H1 (cell line): ENCODE measurements around the gene DGCR6L. TPM values are rescaled to one million over a fixed set of nuclear protein-coding genes. Genes with fewer than 3 reads are reported as not detected.

Source experiments
- CTCF ChIA-PET: fragments of 300-600 bp; sonication (Branson Sonifier 250); formaldehyde crosslinking; loops from one replicate; lab custom pipeline; 2021; ENCODE audit not compliant: partially characterized antibody; lab: Charles Lee
- POLR2A ChIA-PET: fragments of 300-600 bp; sonication (Branson Sonifier 250); formaldehyde crosslinking; loops from one replicate; lab custom pipeline; 2021; ENCODE audit warnings: inconsistent platforms; ENCODE audit not compliant: partially characterized antibody; lab: Charles Lee
- DNase-seq, 2 experiments: peaks; one replicate each; pipeline versions ENCODE4 v3.0.0 to v3.0.0-alpha.2; 2010 to 2022; ENCODE audit warnings: low spot score in 2 of 2, low read depth in 1 of 2, mixed read lengths in 1 of 2
- FAIRE-seq: peaks from 2 replicates; lab custom pipeline; 2011; peaks lifted over from hg19 to GRCh38; lab: Jason Lieb, UNC
- H2AFZ ChIP-seq: 2 replicates; pipeline ENCODE4 v1.8.1; 2012; ENCODE audit warnings: low read length, inconsistent platforms
- H2AK5ac ChIP-seq: 2 replicates; pipeline ENCODE4 v1.6.1; 2013; ENCODE audit warnings: low read depth, low read length
- H2BK120ac ChIP-seq: replicated peaks from 2 replicates; pipeline ENCODE3; 2013; ENCODE audit warnings: low read depth, low read length, inconsistent platforms
- H2BK12ac ChIP-seq: 2 replicates; pipeline ENCODE4 v1.6.1; 2013; ENCODE audit warnings: low read depth, low read length
- H2BK15ac ChIP-seq: 2 replicates; pipeline ENCODE4 v1.6.1; 2013; ENCODE audit warnings: low read length
- H2BK20ac ChIP-seq: 2 replicates; pipeline ENCODE4 v1.6.1; 2013; ENCODE audit warnings: low read length
- H2BK5ac ChIP-seq: 2 replicates; pipeline ENCODE4 v1.6.1; 2013; ENCODE audit warnings: low read depth, low read length
- H3K14ac ChIP-seq: 2 replicates; pipeline ENCODE4 v1.6.1; 2013; ENCODE audit warnings: inconsistent platforms; ENCODE audit not compliant: insufficient read length
- H3K18ac ChIP-seq: 2 replicates; pipeline ENCODE4 v1.6.1; 2013; ENCODE audit warnings: low read length; ENCODE audit errors: extremely low read depth
- H3K23ac ChIP-seq: 2 replicates; pipeline ENCODE4 v1.6.1; 2013; ENCODE audit warnings: inconsistent platforms; ENCODE audit not compliant: insufficient read length
- H3K23me2 ChIP-seq: 2 replicates; pipeline ENCODE4 v1.6.1; 2013; ENCODE audit warnings: low read depth, low read length
- H3K27ac ChIP-seq: 2 replicates; pipeline ENCODE4 v1.6.1; 2011; ENCODE audit warnings: low read depth, low read length, inconsistent platforms
- H3K27me3 ChIP-seq, 4 experiments: replicated peaks in 1 of 4; 1 replicate in 1 of 4; 2 replicates in 3 of 4; pipeline versions ENCODE4 v1.6.1 to v1.8.1; 2011 to 2013; ENCODE audit warnings: low read length in 3 of 4, mild to moderate bottlenecking in 3 of 4, inconsistent platforms in 2 of 4, mixed read lengths in 2 of 4, moderate library complexity in 1 of 4; ENCODE audit not compliant: control insufficient read depth in 3 of 4, insufficient read depth in 3 of 4; ENCODE audit errors: extremely low read depth in 1 of 4
- H3K36me3 ChIP-seq, 4 experiments: 2 replicates each; pipeline versions ENCODE4 v1.6.1 to v1.8.1; 2011 to 2013; ENCODE audit warnings: mild to moderate bottlenecking in 4 of 4, low read length in 3 of 4, moderate library complexity in 2 of 4, control low read depth in 1 of 4, inconsistent platforms in 1 of 4; ENCODE audit not compliant: insufficient read depth in 4 of 4, control insufficient read depth in 2 of 4
- H3K4ac ChIP-seq: replicated peaks from 2 replicates; pipeline ENCODE3; 2013; ENCODE audit warnings: low read length, low read depth, mixed read lengths, inconsistent platforms; ENCODE audit not compliant: insufficient read length
- H3K4me1 ChIP-seq, 4 experiments: replicated peaks in 1 of 4; 1 replicate in 1 of 4; 2 replicates in 3 of 4; pipeline versions ENCODE4 v1.6.1 to v1.8.1; 2011 to 2013; ENCODE audit warnings: low read length in 3 of 4, inconsistent platforms in 2 of 4, mixed read lengths in 1 of 4; ENCODE audit not compliant: insufficient read depth in 4 of 4, control insufficient read depth in 3 of 4
- H3K4me2 ChIP-seq, 2 experiments: 2 replicates each; pipeline versions ENCODE4 v1.6.1 to v1.8.1; 2011 to 2013; ENCODE audit warnings: low read depth in 2 of 2, low read length in 2 of 2, control low read depth in 1 of 2, inconsistent platforms in 1 of 2, mild to moderate bottlenecking in 1 of 2; ENCODE audit not compliant: insufficient read depth in 1 of 2
- H3K4me3 ChIP-seq, 4 experiments: fragments of 200-600, 300-600 bp in 1 of 4; sonication (generic), shearing (Covaris generic), sonication (Bioruptor Twin) in 1 of 4; 2 replicates each; pipeline versions ENCODE4 v1.5.1 to v1.8.1; 2011 to 2016; ENCODE audit warnings: low read length in 4 of 4, low read depth in 3 of 4, control low read depth in 2 of 4, inconsistent platforms in 2 of 4, mild to moderate bottlenecking in 2 of 4, mixed read lengths in 1 of 4, moderate library complexity in 1 of 4; ENCODE audit not compliant: insufficient read depth in 2 of 4; ENCODE audit errors: extremely low read depth in 1 of 4
- H3K56ac ChIP-seq: replicated peaks from 2 replicates; pipeline ENCODE3; 2013; ENCODE audit warnings: low read depth, mild to moderate bottlenecking, mixed read lengths, low read length, inconsistent platforms; ENCODE audit not compliant: insufficient read length
- H3K79me1 ChIP-seq: 2 replicates; pipeline ENCODE4 v1.6.1; 2013; ENCODE audit warnings: low read depth, low read length, control low read depth
- H3K79me2 ChIP-seq, 2 experiments: 2 replicates each; pipeline versions ENCODE4 v1.6.1 to v1.8.1; 2012 to 2013; ENCODE audit warnings: low read length in 2 of 2, mild to moderate bottlenecking in 2 of 2, inconsistent platforms in 1 of 2; ENCODE audit not compliant: insufficient read depth in 2 of 2, control insufficient read depth in 1 of 2
- H3K9ac ChIP-seq, 4 experiments: replicated peaks in 1 of 4; 1 replicate in 1 of 4; 2 replicates in 3 of 4; pipeline versions ENCODE4 v1.6.1 to v1.8.1; 2011 to 2013; ENCODE audit warnings: low read depth in 3 of 4, low read length in 3 of 4, control low read depth in 2 of 4, mild to moderate bottlenecking in 2 of 4, moderate library complexity in 2 of 4, inconsistent platforms in 1 of 4; ENCODE audit errors: extremely low read depth in 1 of 4
- H3K9me3 ChIP-seq, 2 experiments: 2 replicates each; pipeline versions ENCODE4 v1.6.1 to v1.8.1; 2012 to 2013; ENCODE audit warnings: mild to moderate bottlenecking in 2 of 2, moderate library complexity in 2 of 2, control low read depth in 1 of 2, inconsistent platforms in 1 of 2, low read depth in 1 of 2, low read length in 1 of 2, mixed read lengths in 1 of 2; ENCODE audit not compliant: insufficient read depth in 2 of 2
- H4K20me1 ChIP-seq, 2 experiments: replicated peaks in 1 of 2; 2 replicates each; pipeline versions ENCODE3 to v1.8.1; 2011 to 2013; ENCODE audit warnings: inconsistent platforms in 2 of 2, low read length in 2 of 2, mild to moderate bottlenecking in 1 of 2; ENCODE audit not compliant: insufficient read depth in 2 of 2, control insufficient read depth in 1 of 2
- H4K5ac ChIP-seq: 2 replicates; pipeline ENCODE4 v1.6.1; 2013; ENCODE audit warnings: low read length, low read depth, mixed read lengths, inconsistent platforms; ENCODE audit not compliant: insufficient read length
- H4K8ac ChIP-seq: 2 replicates; pipeline ENCODE4 v1.8.0; 2013; ENCODE audit warnings: mild to moderate bottlenecking, moderate library complexity, low read length, inconsistent platforms; ENCODE audit not compliant: insufficient read depth; ENCODE audit errors: extremely low read depth
- H4K91ac ChIP-seq: replicated peaks from 2 replicates; pipeline ENCODE3; 2013; ENCODE audit warnings: low read length, mixed read lengths, inconsistent platforms; ENCODE audit not compliant: insufficient read length
- E2F6 ChIP-seq: IDR thresholded peaks from 2 replicates; pipeline ENCODE4 v1.6.1; 2012; ENCODE audit warnings: inconsistent platforms
- EGR1 ChIP-seq: IDR thresholded peaks from 2 replicates; pipeline ENCODE4 v1.6.1; 2011; ENCODE audit warnings: low read depth, low read length, borderline replicate concordance
- KDM1A ChIP-seq: fragments of 200-600, 300-600 bp; sonication (generic); IDR thresholded peaks from 2 replicates; pipeline ENCODE4 v1.7.1; 2016; ENCODE audit warnings: mild to moderate bottlenecking, low read length, borderline replicate concordance
- KDM4A ChIP-seq: IDR thresholded peaks from one replicate; pipeline ENCODE4 v1.7.1; 2012; ENCODE audit warnings: low read depth, mild to moderate bottlenecking, moderate library complexity, low read length, inconsistent platforms; ENCODE audit not compliant: severe bottlenecking
- PHF8 ChIP-seq: fragments of 200-600 bp; sonication (generic); conservative IDR thresholded peaks from 2 replicates; pipeline ENCODE4 v1.7.1; 2012; ENCODE audit warnings: low read depth, mild to moderate bottlenecking, inconsistent platforms, low read length, moderate library complexity
- WGBS, 2 experiments: shearing (Covaris generic) in 1 of 2; methylation state at CpG; one replicate each; pipeline versions ENCODE4 v1.1.6 to v1.1.7; 2013 to 2015; ENCODE audit warnings: low lambda C conversion rate in 2 of 2, mixed read lengths in 2 of 2, inconsistent platforms in 1 of 2, low coverage in 1 of 2, missing lambda C conversion rate in 1 of 2; ENCODE audit not compliant: insufficient replicate concordance in 2 of 2, insufficient coverage in 1 of 2, insufficient read length in 1 of 2; ENCODE audit errors: extremely low coverage in 1 of 2, missing lambda C conversion rate in 1 of 2; 5-methylcytosine and 5-hydroxymethylcytosine counted together
- polyA plus RNA-seq, 7 experiments: library from polyadenylated mRNA; depleted of rRNA in 3 of 7; stranded (reverse) in 5 of 7; unstranded in 2 of 7; fragments of >200 nt in 5 of 7; fragments of 200-250 nt in 2 of 7; gene quantifications; 1 replicate in 5 of 7; 2 replicates in 1 of 7; 4 replicates in 1 of 7; pipeline versions ENCODE4 v1.2.1 to v1.2.3, GENCODE V29; 2011 to 2013; ENCODE audit warnings: missing spikeins in 2 of 7, mixed read lengths in 2 of 7
- total RNA-seq: library from RNA; stranded (reverse); fragmentation: NEBNext Ultra II Directional; extraction: Animal tissue kit (Norgen Biotek cat#: 25700); gene quantifications from 2 replicates; pipeline ENCODE4 v1.2.1, GENCODE V29; 2021

DGCR6L gene
- total and polyA plus RNA-seq, 2 of the 8 experiments (the other 6 are each of a cell fraction or from before 2014, with no cell fraction given): 43.6 to 72.6 TPM

- Histone ChIP-seq H2BK5ac (no peak overlapping the region), H2AFZ (no peak overlapping the region), H3K18ac (no peak overlapping the region; the same call in 1 of the 2 replicates), H3K4ac (no peak overlapping the region), H3K4me1 (peaks cover 0 to 10% (median 7%) of the 10 kb centered on the region in 4 experiments; a peak in 5 of 7 replicates), H2BK20ac (no peak overlapping the region), H3K79me2 (peaks cover 0 to 9% of the 10 kb centered on the region in 2 experiments; a peak in 1 of 4 replicates), H3K27ac (no peak overlapping the region), H3K36me3 (no peaks in the 10 kb centered on the region), H2BK12ac (no peak overlapping the region)
- 0% methylated on average over 3 of the region's 101 CpGs; no CpG with 5 or more reads in 1 of the 2 experiments for WGBS, 2 experiments
- CTCF ChIA-PET: no interaction called here
- TF ChIP-seq EGR1: 0 out of 2 replicates have a peak, but pooled peaks have one; percentile 14
- TF ChIP-seq KDM1A: no peak
- 0 out of 2 replicates have a peak, but pooled peaks have one; percentile 22 for TF ChIP-seq PHF8
- peak; percentile 71 for TF ChIP-seq E2F6
- TF ChIP-seq KDM4A: peak; percentile 27
- TF ChIP-seq, all 59 proteins: peak for 4
- H3K9me3 ChIP-seq: no peaks in the 10 kb centered on the region
- H3K4me2 ChIP-seq: peak overlapping the region; percentile 58 to 83
- POLR2A ChIA-PET: no interaction called here
- DNase-seq: peak in 1 of 2 experiments; percentile 59
- no peaks in the 10 kb centered on the region; a peak in 2 of 7 replicates for H3K27me3 ChIP-seq
- no peak overlapping the region for H2AK5ac ChIP-seq
- no peak for FAIRE-seq
- H3K56ac ChIP-seq: no peak overlapping the region
- no peak overlapping the region for H3K14ac ChIP-seq
- H2BK120ac ChIP-seq: no peak overlapping the region
- peak overlapping the region in 3 of 4 experiments; percentile 29 to 78 (median 51); a peak in 3 of 7 replicates for H3K9ac ChIP-seq
- H2BK15ac ChIP-seq: no peak overlapping the region
- H4K20me1 ChIP-seq: no peaks in the 10 kb centered on the region
- no peak overlapping the region for H4K5ac ChIP-seq
- H3K79me1 ChIP-seq: peaks cover 3% of the 10 kb centered on the region; the same call in 1 of the 2 replicates
- peaks cover 3% of the 10 kb centered on the region; the same call in 1 of the 2 replicates for H3K23me2 ChIP-seq
- peak overlapping the region; percentile 30 to 64 (median 51) for H3K4me3 ChIP-seq
- no peak overlapping the region for H3K23ac ChIP-seq
- no peak overlapping the region for H4K91ac ChIP-seq
- peak overlapping the region; percentile 5; the same call in 1 of the 2 replicates for H4K8ac ChIP-seq
These were observed 52.2 kb downstream of the DGCR6L start for GRCh38 chr22:20267441-20268278.
